AG08396 (cell line): ENCODE results near the gene PXMP4.

Source experiments
- DNase-seq: peaks from one replicate; pipeline ENCODE4 v3.0.0; 2012; ENCODE audit warnings: low spot score, mixed read lengths

PXMP4 gene

GRCh38 chr20:33668466-33669155 is 51.5 kb downstream of the PXMP4 start:
- no peak for DNase-seq

DNA sequence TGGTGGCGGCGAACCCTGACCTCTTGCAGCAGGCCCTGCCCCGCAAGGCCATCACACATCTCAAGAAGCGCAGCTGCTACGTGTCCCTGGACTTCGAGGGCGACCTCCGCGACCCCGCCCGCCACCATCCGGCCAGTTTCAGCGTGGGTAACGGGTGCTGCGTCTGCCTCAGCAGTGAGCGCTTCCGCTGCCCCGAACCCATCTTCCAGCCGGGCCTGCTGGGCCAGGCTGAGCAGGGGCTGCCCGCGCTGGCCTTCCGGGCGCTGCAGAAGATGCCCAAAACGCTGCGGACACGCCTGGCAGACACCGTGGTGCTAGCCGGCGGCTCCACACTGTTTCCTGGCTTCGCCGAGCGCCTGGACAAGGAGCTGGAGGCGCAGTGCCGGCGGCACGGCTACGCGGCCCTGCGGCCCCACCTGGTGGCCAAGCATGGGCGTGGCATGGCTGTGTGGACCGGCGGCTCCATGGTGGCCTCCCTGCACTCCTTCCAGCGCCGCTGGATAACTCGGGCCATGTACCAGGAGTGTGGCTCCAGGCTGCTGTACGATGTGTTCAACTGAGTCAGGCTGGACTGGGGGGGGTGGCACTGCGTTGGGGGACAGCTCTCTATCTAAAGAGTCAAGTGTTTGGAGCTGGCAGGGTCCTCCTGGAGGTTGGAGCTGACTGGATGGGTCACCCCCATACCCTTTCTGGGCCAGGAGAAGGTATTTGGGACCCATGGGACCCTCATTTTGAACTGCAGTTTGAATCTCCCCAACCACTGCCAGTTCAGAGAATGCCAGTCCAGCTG is 52.2 kb downstream of the PXMP4 start:
- DNase-seq = peak; percentile 86

DNA sequence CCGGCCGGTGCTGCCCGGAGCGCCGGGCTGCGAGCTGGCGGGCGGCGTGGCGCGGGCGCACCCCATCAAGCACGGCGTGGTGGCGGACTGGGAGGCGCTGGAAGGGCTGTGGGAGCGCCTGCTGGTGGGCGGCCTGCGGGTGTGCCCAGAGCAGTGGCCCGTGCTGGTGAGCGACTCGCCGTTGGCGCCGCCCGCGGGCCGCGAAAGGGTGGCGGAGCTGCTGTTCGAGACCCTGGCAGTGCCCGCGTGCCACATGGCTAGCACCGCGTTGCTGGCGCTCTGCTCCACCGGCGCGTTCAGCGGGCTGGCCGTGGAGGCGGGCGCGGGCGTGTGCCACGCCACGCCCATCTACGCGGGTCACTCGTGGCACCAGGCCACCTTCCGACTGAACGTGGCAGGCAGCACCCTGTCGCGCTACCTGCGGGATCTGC is 52.9 kb downstream of the PXMP4 start:
- DNase-seq = no peak

- DNase-seq = peak; percentile 98
Observed at GRCh38 chr20:33666293-33667244, 53.5 kb downstream of the PXMP4 start, which contains the start of gene ACTL10. Gene ACTL10, plus strand, starts transcription at chr20:33666943. Its CDS starts 555 bp downstream, at chr20:33667498.

DNA sequence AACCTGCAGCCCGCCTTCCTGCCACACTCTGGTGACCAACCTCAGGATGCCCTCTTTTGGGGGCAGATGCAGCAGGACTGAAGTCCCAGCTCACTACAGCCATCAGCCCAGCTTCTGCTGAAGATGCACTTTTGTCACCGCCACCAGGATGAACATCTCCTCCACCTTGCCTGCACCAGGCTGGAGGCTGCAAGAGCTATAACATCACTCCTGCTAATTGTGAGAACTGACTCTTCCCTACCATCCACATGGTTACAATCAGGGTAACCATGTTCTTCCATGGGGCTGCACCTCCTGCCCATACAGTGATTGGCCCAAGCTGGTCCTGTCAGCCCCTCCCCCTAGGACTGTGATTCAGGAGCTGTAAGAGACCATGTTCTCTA is 55.4 kb downstream of the PXMP4 start:
- DNase-seq = no peak

DNA sequence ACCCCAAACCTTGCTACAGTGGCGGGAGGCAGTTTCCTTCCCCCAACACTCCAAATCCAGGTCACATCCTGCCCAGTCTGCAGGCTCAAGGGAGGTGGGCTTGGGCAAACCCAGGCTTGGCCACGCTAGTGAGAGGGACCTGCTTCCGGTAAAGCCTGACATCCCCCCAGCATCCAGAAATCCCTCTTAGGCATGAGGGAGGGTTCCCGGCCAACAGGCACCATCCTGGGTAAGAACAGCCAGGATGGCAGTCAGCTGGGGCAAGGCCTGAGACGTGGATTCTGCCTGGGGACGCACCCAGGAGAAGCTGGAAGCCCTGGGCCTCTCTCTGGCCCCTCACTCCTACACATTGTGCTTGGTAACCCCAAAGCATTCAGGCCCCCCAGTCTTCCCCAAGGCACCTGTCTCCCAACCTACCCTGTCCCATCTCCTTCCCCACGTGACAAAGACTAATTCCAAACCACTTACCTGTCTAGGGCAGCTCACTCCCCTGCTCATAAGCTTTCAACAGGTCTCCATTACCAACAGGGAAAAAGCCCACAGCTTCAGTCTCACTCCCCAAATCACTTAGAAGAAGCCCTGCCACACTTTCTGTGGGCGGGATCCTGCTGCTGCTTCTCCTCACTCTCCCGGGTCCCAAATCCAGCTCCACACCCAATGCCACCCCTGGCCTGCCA is 55.9 kb downstream of the PXMP4 start:
- DNase-seq = no peak

DNA sequence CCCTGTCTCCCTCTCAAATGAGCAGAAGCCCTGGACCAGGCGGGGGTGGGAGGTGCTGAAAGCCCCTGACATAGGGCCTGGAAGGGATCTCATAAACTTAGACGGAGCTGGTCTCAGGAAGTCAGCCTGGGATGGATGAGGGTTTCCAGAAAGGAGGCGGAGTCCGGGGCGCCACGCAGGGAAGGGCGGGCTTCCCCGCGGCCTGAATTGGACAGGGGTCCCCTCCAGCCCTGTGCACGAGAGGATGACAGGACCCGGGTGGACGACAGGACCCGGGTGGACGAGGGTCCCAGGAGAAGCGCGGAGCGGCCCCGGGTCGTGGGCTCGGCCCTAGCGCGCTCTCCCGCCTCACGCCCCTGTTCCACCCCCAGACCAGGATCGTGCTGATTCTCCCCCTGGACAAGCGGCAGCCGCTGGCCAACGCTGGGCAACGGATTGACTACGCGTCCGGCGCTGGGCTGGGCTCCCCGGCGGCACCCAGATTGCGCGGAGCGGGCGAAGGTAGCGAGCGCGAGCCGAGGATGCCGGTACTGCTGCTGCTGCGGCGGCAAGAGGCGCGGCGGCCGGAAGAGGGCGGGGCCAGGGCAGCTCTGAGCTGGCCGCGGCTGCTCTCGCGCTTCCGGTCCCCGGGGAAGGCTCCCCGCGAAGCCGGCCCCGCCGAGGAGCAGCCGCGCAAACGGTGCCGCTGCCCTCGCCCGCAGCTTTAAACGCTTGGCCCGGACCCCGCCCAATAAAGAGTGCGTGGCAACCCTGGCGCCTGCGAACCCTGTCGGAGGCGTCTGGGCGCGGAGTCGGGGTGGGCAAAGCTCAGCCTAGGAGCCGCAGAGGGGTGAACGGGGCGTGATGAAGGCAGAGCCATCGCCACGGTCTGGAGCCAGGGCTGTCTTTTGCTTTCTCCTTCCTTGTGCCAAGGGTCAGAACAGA is 56.7 kb downstream of the PXMP4 start:
- DNase-seq = peak; percentile 92

DNA sequence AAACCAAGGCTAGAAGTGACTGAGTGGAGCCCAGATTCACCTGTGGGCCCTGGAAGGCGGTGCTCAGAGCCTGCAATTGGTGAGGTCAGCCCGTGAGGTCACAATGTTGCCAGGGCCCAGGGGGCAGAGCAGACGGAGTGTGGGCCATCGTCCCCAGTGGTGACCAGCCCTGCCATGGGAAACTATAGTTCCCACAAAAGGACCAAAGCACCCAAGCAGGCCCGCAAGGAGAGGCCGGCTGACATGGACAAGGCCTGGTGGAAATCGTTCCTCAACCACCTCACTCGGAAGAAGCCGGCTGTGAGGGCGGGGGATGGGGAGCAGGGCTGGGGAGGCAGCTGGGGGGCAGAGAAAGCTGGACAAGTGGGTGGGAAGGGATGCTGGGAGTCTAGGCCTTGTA is 57.9 kb downstream of the PXMP4 start, which contains the start of gene C20orf144:
C20orf144 (plus strand) TSS at position 156 of the 400 bp plus-strand sequence; CDS start at position 175, 19 bp downstream.
- DNase-seq = no peak

DNA sequence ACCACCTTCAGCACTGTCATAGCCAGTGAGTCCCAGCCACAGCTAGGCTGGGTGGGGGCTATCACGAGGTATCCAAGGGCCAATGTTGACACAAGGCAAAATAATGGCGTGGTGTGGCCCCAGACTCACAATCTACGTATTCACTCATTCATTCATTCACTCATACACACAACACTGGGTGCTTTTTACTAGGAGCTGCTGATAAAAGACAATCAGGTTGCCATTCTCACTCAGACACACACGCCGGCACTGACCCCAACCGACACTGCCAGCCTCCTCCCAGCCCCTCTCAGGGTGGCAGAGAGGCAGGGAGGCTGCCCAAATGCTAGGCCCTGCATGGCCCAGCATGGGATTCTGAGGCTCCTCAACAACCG is 59.4 kb downstream of the PXMP4 start:
- no peak for DNase-seq

DNA sequence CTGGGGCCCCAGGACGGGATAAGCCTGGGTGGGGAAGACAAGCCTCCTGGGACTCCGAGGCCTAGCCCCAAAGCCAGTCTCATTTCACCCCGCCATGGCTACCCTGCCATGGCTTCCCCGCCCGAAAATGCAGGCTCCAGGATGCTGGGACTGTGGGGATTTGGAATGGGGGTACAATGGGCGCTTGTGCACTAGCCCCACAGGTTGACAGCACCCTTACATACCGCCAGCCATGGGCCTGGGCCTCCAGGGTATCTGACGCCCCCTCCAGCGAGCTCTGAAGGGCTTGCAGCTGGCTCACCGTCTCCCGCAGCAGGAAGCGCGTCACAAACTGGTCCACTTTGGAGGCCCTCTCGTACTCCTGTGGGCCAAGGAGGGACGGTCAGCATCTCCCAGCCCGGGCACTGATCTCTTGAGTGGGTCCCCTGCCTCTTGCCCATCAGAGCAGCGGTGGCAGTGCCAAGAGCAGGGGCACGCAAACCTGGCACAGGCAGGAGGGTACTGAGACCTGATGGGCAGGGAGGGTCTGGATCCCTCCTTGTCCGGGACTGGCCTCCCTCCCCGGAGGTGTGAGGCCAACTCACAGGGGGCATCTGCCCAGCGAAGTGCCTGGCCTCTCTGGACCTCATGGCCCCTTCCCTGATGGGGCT is 60.0 kb downstream of the PXMP4 start:
- DNase-seq = no peak

GRCh38 chr20:33659341-33660034 is 60.6 kb downstream of the PXMP4 start:
- no peak for DNase-seq

GRCh38 chr20:33658929-33659328 is 61.2 kb downstream of the PXMP4 start:
- no peak for DNase-seq

GRCh38 chr20:33658510-33658909 is 61.6 kb downstream of the PXMP4 start:
- no peak for DNase-seq

DNA sequence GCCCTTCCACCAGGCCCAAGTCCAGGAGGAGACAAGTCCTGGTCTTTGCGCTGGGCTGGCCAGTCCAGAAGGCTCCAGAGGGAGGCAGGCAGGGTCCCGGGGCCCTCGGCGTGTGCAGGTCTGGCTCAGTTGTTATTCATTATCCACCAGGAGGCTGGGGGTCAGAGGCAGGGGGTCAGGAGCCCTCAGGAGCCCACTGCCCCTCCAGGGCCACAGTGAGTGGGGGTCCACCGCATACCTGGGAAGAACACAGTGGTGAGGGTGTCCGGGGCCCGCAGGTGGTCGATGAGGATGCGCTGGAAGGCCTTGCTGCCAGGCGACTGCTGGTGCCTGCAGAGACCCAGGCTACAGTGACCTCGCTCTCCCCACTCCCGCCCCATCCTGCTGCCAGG is 62.4 kb downstream of the PXMP4 start:
- no peak for DNase-seq

DNA sequence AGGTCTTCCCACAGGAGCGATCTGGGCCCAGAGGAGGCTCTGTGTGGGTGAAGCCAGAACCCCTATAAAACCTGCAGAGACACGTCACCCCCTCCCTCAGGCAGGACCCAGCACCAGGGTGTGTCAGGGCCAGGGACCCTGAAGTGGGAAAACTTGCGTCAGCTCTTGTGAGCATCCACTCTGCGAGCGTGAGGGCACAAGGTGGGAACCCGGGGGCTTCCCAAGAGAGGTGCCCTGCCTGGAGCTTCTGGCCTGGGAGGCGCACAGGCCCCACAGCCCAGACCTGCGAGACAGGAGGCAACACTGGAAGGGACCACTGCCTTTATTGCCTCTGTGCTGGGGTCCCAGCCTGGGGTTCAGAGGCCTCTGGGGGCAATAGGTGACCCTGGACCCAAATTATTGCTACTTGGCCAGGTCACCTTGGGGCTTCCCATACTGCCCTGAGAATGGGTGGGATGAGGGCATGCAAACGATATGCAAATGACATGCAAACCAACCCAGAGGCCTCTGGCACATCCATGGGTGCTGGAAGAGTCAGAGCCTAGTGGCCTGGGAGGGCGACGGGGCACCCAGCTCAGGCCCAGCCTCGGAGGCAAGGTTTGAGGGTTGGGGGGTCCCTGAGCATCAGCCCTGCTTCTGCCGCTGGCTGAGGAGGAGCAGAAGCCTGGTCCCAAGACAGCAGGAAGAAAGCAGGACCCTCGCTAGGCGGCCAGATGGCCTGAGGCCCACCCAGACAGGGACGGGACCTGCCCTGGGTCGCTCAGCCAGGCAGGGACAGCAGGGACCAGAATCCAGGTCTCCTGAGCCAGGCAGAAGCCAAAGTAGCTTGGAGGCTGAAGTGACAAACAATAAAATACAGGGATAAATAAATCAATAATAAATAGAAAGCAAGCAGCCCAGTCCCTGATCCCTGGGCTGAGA is 63.1 kb downstream of the PXMP4 start:
- DNase-seq = no peak

DNA sequence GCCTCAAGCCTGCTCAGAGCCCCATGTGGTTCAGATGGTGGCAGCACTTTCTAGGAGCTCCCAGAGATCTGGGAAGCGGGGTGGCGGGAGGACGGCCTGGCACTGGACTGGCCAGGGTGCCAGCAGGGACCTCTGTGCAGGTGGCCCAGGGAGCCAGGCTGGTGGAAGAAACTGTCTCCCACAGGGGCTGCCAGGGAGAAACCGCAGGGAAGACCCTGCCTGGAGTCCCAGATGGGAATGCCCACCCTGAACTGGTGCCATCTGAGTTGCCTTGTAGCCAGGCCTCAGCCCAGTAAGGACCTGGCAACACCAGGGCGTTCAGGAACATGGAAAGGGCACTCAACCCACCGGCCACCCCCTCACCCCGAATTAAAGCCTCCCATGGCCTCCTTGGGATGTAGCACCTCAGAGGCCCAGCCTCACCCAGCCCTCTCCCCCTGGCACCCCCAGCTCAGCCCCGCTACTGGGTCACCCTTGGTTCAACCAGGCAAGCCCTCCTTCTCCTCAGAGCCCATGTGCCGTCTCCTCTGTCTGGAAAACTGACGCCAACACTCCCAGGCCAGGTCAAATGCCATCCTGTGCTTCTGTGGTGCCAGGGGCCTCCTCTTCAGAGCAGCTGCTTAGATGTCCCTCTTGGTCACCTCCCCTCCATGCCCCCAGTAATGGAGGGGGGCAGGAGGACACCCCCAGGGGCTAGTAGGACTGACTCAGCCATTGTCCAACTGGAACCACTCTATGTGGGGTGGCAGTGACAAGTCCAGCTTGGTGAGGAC is 63.9 kb downstream of the PXMP4 start:
- DNase-seq = no peak

DNA sequence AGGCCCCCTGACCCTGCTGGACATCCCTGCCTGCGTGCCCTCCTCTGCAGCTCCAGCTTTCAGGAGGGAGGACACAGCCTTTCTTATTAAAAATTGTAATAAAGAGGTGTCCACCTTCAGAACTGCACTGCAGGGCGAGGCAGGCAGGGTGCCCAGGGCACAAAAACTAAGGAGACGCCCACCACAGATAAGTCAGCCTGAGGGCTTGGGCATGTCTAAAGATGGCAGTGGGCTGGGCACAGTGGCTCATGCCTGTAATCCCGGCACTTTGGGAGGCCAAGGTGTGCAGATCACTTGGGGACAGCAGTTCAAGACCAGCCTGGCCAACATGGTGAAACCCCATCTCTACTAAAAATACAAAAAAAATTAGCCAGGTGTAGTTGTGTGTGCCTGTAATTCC is 64.9 kb downstream of the PXMP4 start:
- no peak for DNase-seq
